A549 (cell line): ENCODE measurements around the gene ADAM12. TPM values are rescaled to one million over a fixed set of nuclear protein-coding genes. Genes with fewer than 3 reads are reported as not detected.

Source experiments
- ATAC-seq, 2 experiments: fragments of 200-7000 bp in 1 of 2; fragments of >200 bp in 1 of 2; cut with Nextera tagmentation in 1 of 2; cut with Tn5 transposase in 1 of 2; 3 replicates each; pipeline versions ENCODE4 v1.8.0 to v1.9.1; 2018 to 2020; ENCODE audit warnings: mild to moderate bottlenecking in 1 of 2, moderate library complexity in 1 of 2
- CTCF ChIA-PET: fragments of 300-600 bp; sonication (Branson Sonifier 250); formaldehyde crosslinking; extraction: SDS; loops from one replicate; lab custom pipeline; 2021; ENCODE audit warnings: antibody characterized with exemption, inconsistent platforms; lab: Yijun Ruan, JAX
- POLR2A ChIA-PET: fragments of 350-600 bp; formaldehyde crosslinking; extraction: SDS; loops from one replicate; lab custom pipeline; 2021; ENCODE audit warnings: antibody characterized with exemption, inconsistent platforms; lab: Yijun Ruan, JAX
- DNase-seq, 2 experiments: peaks; one replicate each; pipeline versions ENCODE4 v3.0.0 to v3.0.0-alpha.2; 2011 to 2016; ENCODE audit warnings: low read depth in 1 of 2, low spot score in 1 of 2
- FAIRE-seq: peaks from 2 replicates; lab custom pipeline; 2011; peaks lifted over from hg19 to GRCh38; lab: Jason Lieb, UNC
- H3K27ac ChIP-seq, 2 experiments: fragments of >200 bp; sonication (Bioruptor Twin); formaldehyde crosslinking; 3 replicates each; pipeline ENCODE4 v1.5.1; 2016 to 2017
- H3K4me1 ChIP-seq: fragments of >200 bp; sonication (Bioruptor Twin); formaldehyde crosslinking; 3 replicates; pipeline ENCODE4 v1.6.1; 2016
- H3K4me2 ChIP-seq: fragments of >200 bp; sonication (Bioruptor Twin); formaldehyde crosslinking; 3 replicates; pipeline ENCODE4 v1.6.1; 2016
- H3K4me3 ChIP-seq: fragments of >200 bp; sonication (Bioruptor Twin); formaldehyde crosslinking; 3 replicates; pipeline ENCODE4 v1.5.1; 2016
- H3K9me3 ChIP-seq: fragments of >200 bp; sonication (Bioruptor Twin); formaldehyde crosslinking; 3 replicates; pipeline ENCODE4 v1.6.1; 2016
- BHLHE40 ChIP-seq: IDR thresholded peaks from 2 replicates; pipeline ENCODE4 v1.6.1; 2012; ENCODE audit warnings: low read depth, low read length, inconsistent platforms
- CBX2 ChIP-seq: fragments of 200-600 bp; sonication (generic); IDR thresholded peaks from 2 replicates; pipeline ENCODE4 v1.6.1; 2016; ENCODE audit warnings: low read depth, mild to moderate bottlenecking, borderline replicate concordance
- CEBPB ChIP-seq, 2 experiments: fragments of >200 bp in 1 of 2; sonication (Bioruptor Twin) in 1 of 2; formaldehyde crosslinking in 1 of 2; IDR thresholded peaks; 2 replicates each; pipeline ENCODE4 v1.6.1; 2012 to 2016
- EHF ChIP-seq: fragments of 250-450 bp; sonication (Bioruptor Pico); IDR thresholded peaks from 2 replicates; pipeline ENCODE4 v1.5.0; 2020; ENCODE audit warnings: mild to moderate bottlenecking
- EHMT2 ChIP-seq: fragments of 200-600 bp; sonication (generic); IDR thresholded peaks from 2 replicates; pipeline ENCODE4 v1.6.1; 2016; ENCODE audit warnings: antibody characterized with exemption, low read depth, mild to moderate bottlenecking, moderate library complexity
- HMGXB4 ChIP-seq: fragments of 250-450 bp; sonication (Bioruptor Pico); IDR thresholded peaks from 2 replicates; pipeline ENCODE4 v1.5.0; 2021; ENCODE audit warnings: mild to moderate bottlenecking, moderate library complexity, borderline replicate concordance
- HOXA7 ChIP-seq: fragments of 250-450 bp; sonication (Bioruptor Pico); IDR thresholded peaks from 2 replicates; pipeline ENCODE4 v1.5.0; 2020; ENCODE audit warnings: mild to moderate bottlenecking, moderate library complexity
- HOXB5 ChIP-seq: fragments of 250-450 bp; sonication (Bioruptor Pico); IDR thresholded peaks from 2 replicates; pipeline ENCODE4 v1.5.0; 2020; ENCODE audit warnings: mild to moderate bottlenecking, moderate library complexity
- MAFK ChIP-seq: fragments of 450-650 bp; IDR thresholded peaks from 2 replicates; pipeline ENCODE4 v1.6.1; 2014; ENCODE audit not compliant: partially characterized antibody
- MAX ChIP-seq: IDR thresholded peaks from 2 replicates; pipeline ENCODE4 v1.6.1; 2012
- MAZ ChIP-seq: fragments of 150-350 bp; IDR thresholded peaks from 2 replicates; pipeline ENCODE4 v1.6.1; 2014; ENCODE audit warnings: antibody characterized with exemption, low read depth, low read length, borderline replicate concordance
- MYC ChIP-seq: IDR thresholded peaks from 2 replicates; pipeline ENCODE4 v1.6.1; 2012; ENCODE audit warnings: mild to moderate bottlenecking, inconsistent platforms, low read length, improper control_type of control experiment, borderline replicate concordance
- NR3C1 ChIP-seq: fragments of >200 bp; sonication (Bioruptor Twin); formaldehyde crosslinking; IDR thresholded peaks from 3 replicates; pipeline ENCODE4 v1.6.1; 2017
- PHF8 ChIP-seq: fragments of 200-600 bp; sonication (generic); IDR thresholded peaks from 2 replicates; pipeline ENCODE4 v1.6.1; 2016; ENCODE audit warnings: low read depth, mild to moderate bottlenecking, antibody characterized with exemption, moderate library complexity, borderline replicate concordance
- RAD21 ChIP-seq, 2 experiments: fragments of >200 bp in 1 of 2; sonication (Bioruptor Twin) in 1 of 2; formaldehyde crosslinking in 1 of 2; IDR thresholded peaks in 1 of 2; conservative IDR thresholded peaks in 1 of 2; 2 replicates in 1 of 2; 3 replicates in 1 of 2; pipeline ENCODE4 v1.6.1; 2012 to 2018; ENCODE audit warnings: inconsistent platforms in 1 of 2
- RARB ChIP-seq: fragments of 250-450 bp; sonication (Bioruptor Pico); IDR thresholded peaks from 2 replicates; pipeline ENCODE4 v1.8.0; 2021; ENCODE audit warnings: mild to moderate bottlenecking, moderate library complexity
- RCOR1 ChIP-seq: fragments of 150-350 bp; IDR thresholded peaks from 2 replicates; pipeline ENCODE4 v1.6.1; 2014; ENCODE audit warnings: antibody characterized with exemption, low read length, low read depth
- RNF2 ChIP-seq: fragments of 200-600 bp; sonication (generic); IDR thresholded peaks from 2 replicates; pipeline ENCODE4 v1.6.1; 2016; ENCODE audit warnings: low read depth, mild to moderate bottlenecking, antibody characterized with exemption, moderate library complexity, borderline replicate concordance
- SREBF2 ChIP-seq: fragments of 450-650 bp; IDR thresholded peaks from 2 replicates; pipeline ENCODE4 v1.6.1; 2014; ENCODE audit warnings: mild to moderate bottlenecking, moderate library complexity
- TFCP2L1 ChIP-seq: fragments of 250-450 bp; sonication (Bioruptor Pico); IDR thresholded peaks from 2 replicates; pipeline ENCODE4 v1.5.0; 2021; ENCODE audit warnings: mild to moderate bottlenecking
- TP53 ChIP-seq: fragments of 250-450 bp; sonication (Bioruptor Pico); IDR thresholded peaks from 2 replicates; pipeline ENCODE4 v1.5.0; 2021; ENCODE audit warnings: mild to moderate bottlenecking, moderate library complexity
- ZFP36 ChIP-seq: fragments of 450-650 bp; IDR thresholded peaks from 2 replicates; pipeline ENCODE4 v1.6.1; 2014; ENCODE audit warnings: borderline replicate concordance; ENCODE audit not compliant: partially characterized antibody
- ZNF302 ChIP-seq: fragments of 250-450 bp; sonication (Bioruptor Pico); IDR thresholded peaks from 2 replicates; pipeline ENCODE4 v1.9.0; 2021; ENCODE audit warnings: inconsistent platforms, mild to moderate bottlenecking, moderate library complexity
- WGBS: methylation state at CpG from one replicate; pipeline ENCODE4 v1.1.6; 2017; ENCODE audit errors: missing lambda C conversion rate; 5-methylcytosine and 5-hydroxymethylcytosine counted together
- polyA plus RNA-seq, 4 experiments: library from polyadenylated mRNA; depleted of rRNA in 3 of 4; stranded (reverse); fragments of >200 nt; fragmentation: RNase III in 1 of 4; extraction: RNeasy Plus Mini Kit Qiagen cat#74134 plus additional on column Dnase treatment in 1 of 4; gene quantifications; 2 replicates in 3 of 4; 3 replicates in 1 of 4; pipeline ENCODE4 v1.2.3, GENCODE V29; 2011 to 2017

The ADAM12 gene
- polyA plus RNA-seq, 2 of the 4 experiments (the other 2 are of a cell fraction): 1.6 to 4.8 TPM

- TF ChIP-seq ZNF302 (CRISPR knock-in tag) (no peak), RNF2 (no peak), NR3C1 (no peak)
- TF ChIP-seq, all 56 proteins: peak for 0
- no peak for FAIRE-seq
- CTCF ChIA-PET: interaction anchor here (1.0 kb wide), 1 partner anchor 12 kb away, joined by 4 read pairs; no protein-coding TSS in a partner anchor
- no peak overlapping the region for H3K4me2 ChIP-seq
- POLR2A ChIA-PET: no interaction called here
- DNase-seq: no peak
- H3K27ac ChIP-seq: no peak overlapping the region
- no peaks in the 10 kb centered on the region for H3K4me1 ChIP-seq
- no peak for ATAC-seq
- peaks cover 28% of the 10 kb centered on the region; the same call in 2 of the 3 replicates for H3K9me3 ChIP-seq
- H3K4me3 ChIP-seq: no peak overlapping the region
Observed at GRCh38 chr10:126375299-126375698, 13.0 kb downstream of the ADAM12 start.

GRCh38 chr10:126374435-126374834, 13.8 kb downstream of the ADAM12 start:
- no peak overlapping the region for H3K4me3 ChIP-seq
- no peaks in the 10 kb centered on the region for H3K4me1 ChIP-seq
- TF ChIP-seq NR3C1 (no peak), MAZ (no peak), RARB (CRISPR knock-in tag) (no peak), SREBF2 (no peak), RAD21 (conservative IDR thresholded peaks at IDR 0.05 in 1 of 2, IDR thresholded peaks at IDR 0.05 in 1 of 2) (no peak), RNF2 (no peak), HOXA7 (CRISPR knock-in tag) (no peak)
- TF ChIP-seq, all 56 proteins: peak for 0
- H3K27ac ChIP-seq: no peak overlapping the region
- H3K9me3 ChIP-seq: peaks cover 28% of the 10 kb centered on the region; the same call in 2 of the 3 replicates
- 21% methylated on average over 2 of the region's 2 CpGs for WGBS
- DNase-seq (no peak), FAIRE-seq (no peak), ATAC-seq (no peak)
- POLR2A ChIA-PET: no interaction called here
- H3K4me2 ChIP-seq: no peak overlapping the region
- CTCF ChIA-PET: interaction anchor here (0.7 to 1.4 kb wide), 2 partner anchors 13 to 21 kb away, joined by 3 to 7 read pairs; no protein-coding TSS in a partner anchor

- no peak overlapping the region for H3K4me2 ChIP-seq
- CTCF ChIA-PET: interaction anchor here (0.7 to 1.4 kb wide), 2 partner anchors 13 to 21 kb away, joined by 3 to 7 read pairs; no protein-coding TSS in a partner anchor
- POLR2A ChIA-PET: no interaction called here
- no peak overlapping the region for H3K27ac ChIP-seq
- H3K4me1 ChIP-seq: no peaks in the 10 kb centered on the region
- H3K4me3 ChIP-seq: no peak overlapping the region
- TF ChIP-seq TP53 (CRISPR knock-in tag) (no peak), EHMT2 (no peak), CEBPB (IDR thresholded peaks at IDR 0.05) (no peak), PHF8 (no peak), HMGXB4 (CRISPR knock-in tag) (no peak), CBX2 (no peak), MYC (no peak), TFCP2L1 (CRISPR knock-in tag) (no peak), EHF (CRISPR knock-in tag) (no peak), BHLHE40 (no peak), ZNF302 (CRISPR knock-in tag) (no peak), RCOR1 (no peak), ZFP36 (no peak), NR3C1 (no peak), MAX (no peak), MAFK (no peak), HOXB5 (CRISPR knock-in tag) (no peak)
- no peak for ATAC-seq
- DNase-seq: no peak
- WGBS: 50% methylated on average over 1 of the region's 1 CpG
- H3K9me3 ChIP-seq: peaks cover 28% of the 10 kb centered on the region; the same call in 2 of the 3 replicates
- no peak for FAIRE-seq
Observed at GRCh38 chr10:126373972-126374371, 14.3 kb downstream of the ADAM12 start.
